Uterus (tissue), 4 donors: ENCODE results near the gene KLK13. TPM values are rescaled to one million over a fixed set of nuclear protein-coding genes. Genes with fewer than 3 reads are reported as not detected.

ENCODE experiments used
- DNase-seq, 2 donors: peaks; one replicate each; pipeline ENCODE4 v3.0.0-alpha.2; 2019 to 2020
- H3K27ac ChIP-seq, 2 donors: fragments of 200-600 bp; sonication (generic); 1 replicate in 1 of 2; 2 replicates in 1 of 2; pipeline ENCODE4 v1.5.1; 2016 to 2018
- H3K27me3 ChIP-seq, 2 donors: fragments of 200-600 bp; sonication (generic); one replicate each; pipeline ENCODE4 v1.5.1; 2018 to 2019; ENCODE audit warnings: control low read depth in 1 of 2
- H3K36me3 ChIP-seq, 2 donors: fragments of 200-600 bp; sonication (generic); one replicate each; pipeline ENCODE4 v1.5.1; 2019; ENCODE audit warnings: control low read depth in 1 of 2
- H3K4me1 ChIP-seq, 2 donors: fragments of 200-600 bp; sonication (generic); one replicate each; pipeline ENCODE4 v1.5.1; 2018 to 2019; ENCODE audit warnings: control low read depth in 1 of 2
- H3K4me3 ChIP-seq, 2 donors: fragments of 200-600 bp; sonication (generic); 1 replicate in 1 of 2; 2 replicates in 1 of 2; pipeline ENCODE4 v1.5.1; 2018 to 2019; ENCODE audit warnings: mild to moderate bottlenecking in 1 of 2
- H3K9me3 ChIP-seq, 2 donors: fragments of 200-600 bp; sonication (generic); one replicate each; pipeline ENCODE4 v1.5.1; 2019; ENCODE audit warnings: control low read depth in 1 of 2
- CTCF ChIP-seq, 4 experiments: fragments of 200-600 bp in 2 of 4; fragments of 450-650 bp in 2 of 4; sonication (generic) in 2 of 4; IDR thresholded peaks; one replicate each; pipeline ENCODE4 v1.5.1; 2016 to 2019; ENCODE audit warnings: antibody characterized with exemption in 4 of 4, mild to moderate bottlenecking in 2 of 4, moderate library complexity in 1 of 4
- POLR2A ChIP-seq, 2 donors: fragments of 450-650 bp; IDR thresholded peaks; one replicate each; pipeline ENCODE4 v1.6.1; 2016; ENCODE audit warnings: antibody characterized with exemption in 2 of 2, mild to moderate bottlenecking in 1 of 2, moderate library complexity in 1 of 2
- intact Hi-C: fragments of 100-400 bp; cut with DNase I; formaldehyde crosslinking; loops from one replicate; pipeline ENCODE4 v1.15.1; 2023; ENCODE audit warnings: low total_unique reads
- total RNA-seq, 4 donors: library from RNA; depleted of rRNA in 3 of 4; stranded (reverse); fragments of >200 nt in 3 of 4; gene quantifications; one replicate each; pipeline versions ENCODE4 v1.1.0 to v1.2.4, GENCODE V29; 2014 to 2023
- donor health status: DM: yes; HTN: yes; CAD: no.

The KLK13 gene
- total RNA-seq, 4 donors from 2014 or later, result not detected

DNA sequence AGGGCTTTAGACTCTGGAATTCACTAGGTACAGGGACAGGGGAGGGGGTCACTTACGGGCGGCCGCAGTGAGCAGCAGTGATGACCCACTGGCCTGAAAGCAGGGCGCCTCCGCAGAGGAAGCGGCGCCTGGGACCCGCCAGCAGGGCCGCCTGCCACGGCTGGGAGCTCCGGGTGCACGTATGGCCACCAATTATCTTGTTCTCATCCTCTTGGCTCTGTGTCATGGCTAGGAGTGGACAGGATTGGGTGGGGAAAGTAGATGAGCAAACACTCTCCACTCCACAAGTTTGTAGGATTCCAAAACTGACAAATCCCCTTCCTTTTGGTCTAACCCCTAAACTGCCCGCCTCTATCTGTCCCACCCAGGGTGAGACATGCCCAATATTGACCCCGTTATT, 16.6 kb upstream of the KLK13 start:
- no peak for DNase-seq
- TF ChIP-seq CTCF (IDR thresholded peaks at IDR 0.05) (no peak), POLR2A (IDR thresholded peaks at IDR 0.05) (no peak)
- Histone ChIP-seq H3K9me3 (no peaks in the 10 kb centered on the region), H3K4me1 (no peaks in the 10 kb centered on the region), H3K27me3 (no peaks in the 10 kb centered on the region), H3K4me3 (no peak overlapping the region), H3K27ac (no peak overlapping the region), H3K36me3 (no peaks in the 10 kb centered on the region)
- intact Hi-C loops, result no loop called here

DNA sequence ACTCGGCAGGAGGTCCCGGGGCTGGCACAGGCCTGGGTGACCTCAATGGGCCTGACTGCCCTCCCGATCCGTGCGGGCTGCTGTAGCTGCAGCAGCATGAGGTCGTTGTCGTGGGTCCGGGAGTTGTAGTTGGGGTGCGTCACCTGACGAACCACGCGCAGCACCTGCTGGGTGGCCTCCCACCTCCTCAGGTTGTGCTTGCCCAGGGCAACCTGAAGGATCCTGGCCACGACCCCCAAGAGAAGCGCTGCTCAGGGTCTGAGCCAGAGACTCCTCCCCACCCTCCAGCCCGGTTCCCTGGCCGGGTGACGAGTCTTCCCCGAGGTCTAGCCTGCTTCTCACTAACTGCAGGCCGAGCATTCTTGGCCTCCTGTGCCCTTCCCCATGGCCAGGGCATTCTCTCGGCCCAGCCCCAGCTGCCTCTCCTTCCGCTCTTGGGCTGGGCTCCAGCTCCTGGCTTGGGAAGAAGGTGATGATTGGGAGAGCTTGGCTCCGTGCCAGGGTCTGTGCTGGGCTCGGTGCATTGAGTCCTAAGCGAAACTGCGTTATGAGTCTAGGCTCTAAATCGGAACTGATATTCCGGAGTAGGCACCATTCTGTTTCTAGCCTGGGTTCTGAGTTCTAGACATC, 14.7 kb upstream of the KLK13 start:
- Histone ChIP-seq H3K9me3 (no peaks in the 10 kb centered on the region), H3K4me3 (no peak overlapping the region), H3K27me3 (no peaks in the 10 kb centered on the region), H3K27ac (no peak overlapping the region), H3K4me1 (no peaks in the 10 kb centered on the region), H3K36me3 (no peaks in the 10 kb centered on the region)
- intact Hi-C loops, result no loop called here
- no peak for TF ChIP-seq POLR2A (IDR thresholded peaks at IDR 0.05)
- no peak for TF ChIP-seq CTCF (IDR thresholded peaks at IDR 0.05)
- no peak for DNase-seq

DNA sequence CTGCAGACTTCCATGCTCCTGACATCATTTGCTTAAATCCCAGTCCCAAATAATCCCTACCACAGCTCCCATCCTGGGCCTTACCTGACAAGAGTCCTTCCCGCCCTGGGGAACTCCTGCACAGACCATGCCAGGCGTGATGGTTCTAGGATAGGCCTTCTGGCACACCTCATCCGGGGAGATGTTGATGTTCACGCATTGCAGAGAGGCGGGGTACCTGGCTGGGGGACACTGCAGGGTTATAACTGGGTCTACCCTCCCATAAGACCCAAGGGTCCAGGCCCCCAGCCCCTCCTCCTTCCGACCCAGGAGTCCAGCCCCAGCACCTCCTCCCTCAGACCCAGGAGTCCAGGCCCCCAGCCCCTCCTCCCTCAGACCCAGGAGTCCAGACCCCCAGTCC, 13.8 kb upstream of the KLK13 start:
- Histone ChIP-seq H3K4me3 (no peak overlapping the region), H3K27me3 (no peaks in the 10 kb centered on the region), H3K36me3 (no peaks in the 10 kb centered on the region), H3K9me3 (peaks cover 0 to 1% of the 10 kb centered on the region in 2 donors), H3K27ac (no peak overlapping the region), H3K4me1 (no peaks in the 10 kb centered on the region)
- DNase-seq, result no peak
- TF ChIP-seq POLR2A (IDR thresholded peaks at IDR 0.05) (no peak), CTCF (IDR thresholded peaks at IDR 0.05) (no peak)
- intact Hi-C loops, result no loop called here

- H3K9me3 ChIP-seq, result peaks cover 0 to 6% of the 10 kb centered on the region in 2 donors
- intact Hi-C loops, result no loop called here
- no peaks in the 10 kb centered on the region for H3K36me3 ChIP-seq
- no peaks in the 10 kb centered on the region for H3K27me3 ChIP-seq
- no peak overlapping the region for H3K4me3 ChIP-seq
- no peak for TF ChIP-seq CTCF (IDR thresholded peaks at IDR 0.05)
- TF ChIP-seq POLR2A (IDR thresholded peaks at IDR 0.05), result no peak
- H3K27ac ChIP-seq, result no peak overlapping the region
- H3K4me1 ChIP-seq, result no peaks in the 10 kb centered on the region
- no peak for DNase-seq
Measured at GRCh38 chr19:51078104-51078503, 13.2 kb upstream of the KLK13 start.

DNA sequence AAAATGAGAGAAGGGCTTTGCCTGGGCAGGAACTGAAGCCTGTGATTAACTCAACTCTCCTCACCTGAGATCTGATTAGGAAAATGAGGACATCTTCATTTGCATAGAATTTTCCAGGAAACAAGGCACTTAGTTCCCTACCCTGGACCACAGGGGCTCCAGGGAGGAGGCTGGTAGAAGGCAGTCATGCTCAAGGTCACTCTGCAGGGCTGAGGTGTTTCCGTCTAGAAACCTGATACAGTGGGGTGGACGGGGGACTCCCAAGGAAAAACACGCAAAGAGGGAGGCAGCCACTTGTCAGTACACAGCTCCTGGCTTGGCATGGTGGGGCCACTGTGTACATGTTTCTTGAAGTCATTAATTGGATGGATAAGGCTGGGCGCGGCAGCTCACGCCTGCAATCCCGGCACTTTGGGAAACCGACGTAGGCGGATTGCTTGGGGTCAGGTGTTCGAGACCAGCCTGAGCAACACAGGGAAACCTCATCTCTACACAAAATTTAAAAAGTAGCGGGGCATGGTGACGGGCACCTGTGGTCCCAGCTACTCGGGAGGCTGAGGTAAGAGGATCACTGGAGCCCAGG, 11.8 kb upstream of the KLK13 start:
- Histone ChIP-seq H3K36me3 (no peaks in the 10 kb centered on the region), H3K4me3 (no peak overlapping the region), H3K27ac (no peak overlapping the region), H3K27me3 (no peaks in the 10 kb centered on the region), H3K4me1 (no peaks in the 10 kb centered on the region), H3K9me3 (peaks cover 0 to 6% of the 10 kb centered on the region in 2 donors)
- intact Hi-C loops, result no loop called here
- TF ChIP-seq POLR2A (IDR thresholded peaks at IDR 0.05) (no peak), CTCF (IDR thresholded peaks at IDR 0.05) (no peak)
- DNase-seq, result no peak
